Retina (tissue), 1 donor: ENCODE measurements around the gene SLC25A6.
"Not testable (repeated sequence)": the region's sequence is repeated elsewhere in the genome, so short reads cannot be mapped to it uniquely, and the experiment has no call there.

Source experiments
- DNase-seq: peaks from one replicate; pipeline ENCODE4 v3.0.0-alpha.2; 2016

The SLC25A6 gene

DNA sequence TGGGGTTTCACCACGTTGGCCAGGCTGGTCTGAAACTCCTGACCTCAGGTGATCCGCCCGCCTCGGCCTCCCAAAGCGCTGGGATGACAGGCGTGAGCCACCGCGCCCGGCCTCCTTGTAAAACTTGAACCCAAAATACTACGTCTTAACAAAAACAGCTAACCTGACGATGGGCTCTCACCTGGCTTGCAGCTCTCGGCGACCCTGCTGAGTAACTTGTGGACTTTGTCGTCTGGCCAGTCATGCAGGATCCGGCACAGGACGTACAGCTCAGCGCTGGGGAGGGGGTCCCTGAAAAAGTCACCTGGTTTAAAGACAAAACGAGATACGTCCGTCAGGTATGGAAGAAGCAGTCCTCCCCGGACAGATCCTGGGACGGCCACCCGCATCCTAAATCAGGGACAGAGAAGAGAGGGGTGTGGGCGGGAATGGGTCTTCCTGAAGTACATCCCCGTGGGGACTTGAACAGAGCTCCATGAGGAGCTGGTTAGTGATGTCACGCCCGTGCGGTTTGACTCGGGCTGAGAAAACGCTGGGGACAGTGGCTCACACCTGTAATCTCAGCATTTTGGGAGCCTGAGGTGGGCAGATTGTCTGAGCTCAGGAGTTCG is 20.7 kb upstream of the SLC25A6 start:
- DNase-seq, result no peak

DNA sequence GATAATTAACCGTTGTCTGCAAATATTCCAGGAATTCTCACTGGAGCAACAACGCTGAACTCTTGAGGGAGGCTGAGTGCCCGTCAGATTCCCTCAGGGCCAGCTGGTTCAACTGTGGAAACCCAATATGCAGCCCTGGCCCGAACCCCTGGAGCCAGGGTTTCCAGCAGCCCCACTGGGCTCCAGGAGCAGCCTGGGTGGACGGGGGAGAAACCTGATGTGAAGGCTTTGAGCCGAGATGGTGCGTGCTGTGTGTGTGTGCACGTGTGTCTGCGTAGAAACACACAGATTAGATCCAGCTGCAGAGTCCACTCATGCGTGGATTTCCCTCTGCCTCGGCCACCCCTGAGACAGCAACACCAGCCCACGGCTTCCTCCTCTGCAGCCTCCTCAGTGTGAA is 19.4 kb upstream of the SLC25A6 start:
- no peak for DNase-seq

DNA sequence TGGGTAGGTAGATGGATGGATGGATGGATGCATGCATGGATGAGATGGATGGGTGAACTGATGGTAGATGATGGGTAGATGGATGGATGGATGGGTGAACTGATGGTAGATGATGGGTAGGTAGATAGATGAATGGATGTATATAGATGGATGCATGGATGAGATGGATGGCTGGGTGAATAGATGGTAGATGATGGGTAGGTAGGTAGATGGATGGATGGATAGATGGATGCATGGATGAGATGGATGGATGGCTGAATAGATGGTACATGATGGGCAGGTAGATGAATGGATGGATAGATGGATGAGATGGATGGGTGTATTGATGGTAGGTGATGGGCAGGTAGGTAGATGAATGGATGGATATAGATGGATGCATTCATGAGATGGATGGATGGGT is 15.1 kb upstream of the SLC25A6 start:
- no peak for DNase-seq

DNA sequence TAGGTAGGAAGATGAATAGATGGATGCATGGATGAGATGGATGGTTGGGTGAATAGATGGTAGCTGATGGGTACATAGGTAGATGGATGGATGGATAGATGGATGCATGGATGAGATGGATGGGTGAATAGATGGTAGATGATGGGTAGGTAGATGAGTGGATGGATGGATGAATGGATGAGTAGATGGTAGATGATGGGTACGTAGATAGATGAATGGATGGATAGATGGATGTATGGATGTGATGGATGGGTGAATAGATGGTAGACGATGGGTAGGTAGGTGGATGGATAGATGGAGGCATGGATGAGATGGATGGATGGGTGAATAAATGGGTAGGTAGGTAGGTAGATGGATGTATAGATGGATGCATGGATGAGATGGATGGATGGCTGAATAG is 13.9 kb upstream of the SLC25A6 start:
- DNase-seq, result not testable (repeated sequence)

DNA sequence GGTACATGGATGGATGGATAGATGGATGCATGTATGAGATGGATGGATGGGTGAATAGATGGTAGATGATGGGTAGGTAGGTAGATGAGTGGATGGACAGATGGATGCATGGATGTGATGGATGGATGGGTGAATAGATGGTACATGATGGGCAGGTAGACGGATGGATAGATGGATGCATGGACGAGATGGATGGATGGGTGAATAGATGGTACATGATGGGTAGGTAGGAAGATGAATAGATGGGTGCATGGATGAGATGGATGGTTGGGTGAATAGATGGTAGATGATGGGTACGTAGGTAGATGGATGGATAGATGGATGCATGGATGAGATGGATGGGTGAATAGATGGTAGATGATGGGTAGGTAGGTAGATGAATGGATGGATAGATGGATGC is 12.0 kb upstream of the SLC25A6 start:
- not testable (repeated sequence) for DNase-seq

DNA sequence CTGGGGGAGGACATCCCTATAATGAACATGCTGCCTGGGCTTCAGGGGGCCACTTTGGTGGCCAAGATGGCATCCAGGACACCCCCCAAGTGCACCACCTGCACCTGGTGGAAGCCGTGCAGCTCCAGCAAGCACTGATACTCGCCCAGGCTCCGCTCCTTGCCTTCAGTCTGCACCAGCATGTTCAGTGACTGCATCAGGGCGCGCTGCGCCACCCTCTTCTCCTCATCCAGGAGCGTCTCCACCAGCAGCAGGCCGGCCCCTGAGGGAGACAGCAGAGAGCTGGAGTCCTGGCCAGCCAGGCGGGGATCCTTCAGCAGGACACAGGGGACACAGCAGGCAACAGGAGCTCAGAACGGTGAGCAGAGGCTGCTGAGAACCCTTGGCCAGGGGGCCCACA is 11.3 kb upstream of the SLC25A6 start:
- DNase-seq, result no peak

DNA sequence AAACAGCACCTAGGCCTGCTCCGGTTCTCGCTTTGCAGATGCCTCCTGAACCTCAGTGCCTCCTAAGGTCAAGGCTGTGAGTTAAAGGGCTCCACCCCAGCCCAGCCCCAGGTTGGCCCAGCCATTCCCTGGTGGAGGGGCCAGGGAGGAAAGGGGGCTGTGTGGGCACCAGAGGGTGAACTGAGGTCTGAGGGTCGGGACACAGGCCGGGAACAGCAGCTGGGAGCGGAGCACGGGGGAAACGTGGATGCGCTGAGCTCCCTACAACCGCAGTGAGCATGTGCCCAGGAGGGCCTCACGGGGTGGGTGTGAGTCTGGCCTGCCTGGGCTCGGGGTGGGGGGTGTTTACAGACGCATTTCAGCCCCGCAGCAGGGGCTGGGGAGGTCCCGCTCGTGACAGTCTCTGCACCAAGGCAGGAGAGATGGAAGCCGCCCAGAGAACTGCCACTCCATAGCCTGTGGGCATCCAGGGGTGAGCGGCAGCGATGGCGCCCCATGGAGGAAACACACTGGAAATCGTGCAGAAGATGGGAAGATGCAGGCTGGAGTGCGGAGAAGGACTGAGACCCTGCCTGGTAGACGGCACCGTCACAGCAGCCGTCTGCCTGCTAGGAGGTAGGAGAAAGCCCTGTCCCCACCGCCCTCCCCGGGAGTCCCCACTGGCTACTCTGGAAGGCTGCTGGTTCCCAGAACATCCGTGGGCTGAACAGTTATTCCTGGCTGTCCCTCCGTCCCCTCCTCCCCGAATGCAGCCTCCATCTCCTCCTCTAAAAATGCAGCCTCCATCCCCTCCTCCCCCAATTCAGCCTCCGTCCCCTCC is 9.9 kb upstream of the SLC25A6 start:
- DNase-seq, result no peak

DNA sequence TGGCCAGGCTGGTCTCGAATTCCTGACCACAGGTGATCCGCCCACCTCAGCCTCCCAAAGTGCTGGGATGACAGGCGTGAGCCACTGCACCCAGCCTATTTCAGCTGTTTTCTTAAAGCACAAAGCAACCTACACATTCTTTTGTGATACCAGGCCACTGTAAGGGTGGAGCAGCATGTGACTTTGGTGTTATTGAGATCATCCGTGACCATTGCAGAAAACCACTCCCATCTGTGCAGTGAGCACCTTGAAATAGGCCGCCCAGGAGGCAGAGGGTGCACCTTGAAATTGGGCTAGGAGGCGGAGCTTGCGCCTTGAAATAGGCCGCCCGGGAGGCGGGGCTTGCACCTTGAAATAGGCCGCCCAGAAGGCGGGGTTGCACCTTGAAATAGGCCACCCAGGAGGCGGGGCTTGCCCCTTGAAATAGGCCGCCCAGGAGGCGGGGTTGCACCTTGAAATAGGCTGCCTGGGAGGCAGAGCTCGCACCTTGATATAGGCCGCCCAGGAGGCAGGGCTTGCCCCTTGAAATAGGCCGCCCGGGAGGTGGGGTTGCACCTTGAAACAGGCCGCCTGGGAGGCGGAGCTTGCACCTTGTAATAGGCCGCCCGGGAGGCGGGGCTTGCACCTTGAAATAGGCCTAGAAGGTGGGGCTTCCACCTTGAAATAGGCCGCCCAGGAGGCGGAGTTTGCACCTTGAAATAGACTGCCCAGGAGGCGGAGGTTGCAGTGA is 9.0 kb upstream of the SLC25A6 start:
- no peak for DNase-seq

DNA sequence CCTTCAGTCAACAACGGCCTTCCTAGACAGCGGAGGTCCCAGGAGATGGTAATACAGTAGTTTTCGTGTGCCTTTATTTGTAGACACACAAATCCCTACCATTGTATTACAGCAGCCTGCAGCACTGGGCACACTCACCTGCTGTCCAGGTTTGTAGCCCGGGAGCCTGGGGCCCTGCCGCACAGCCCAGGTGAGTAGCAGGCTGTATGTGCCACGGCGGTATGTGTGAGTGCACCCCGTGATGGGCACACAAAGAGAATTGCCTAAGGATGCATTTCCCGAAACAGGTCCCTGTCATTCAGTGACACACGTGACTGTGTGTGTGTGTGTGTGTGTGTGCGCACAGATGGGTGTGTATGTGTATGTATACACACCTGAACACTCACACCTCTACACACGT is 8.1 kb upstream of the SLC25A6 start:
- DNase-seq, result no peak

DNA sequence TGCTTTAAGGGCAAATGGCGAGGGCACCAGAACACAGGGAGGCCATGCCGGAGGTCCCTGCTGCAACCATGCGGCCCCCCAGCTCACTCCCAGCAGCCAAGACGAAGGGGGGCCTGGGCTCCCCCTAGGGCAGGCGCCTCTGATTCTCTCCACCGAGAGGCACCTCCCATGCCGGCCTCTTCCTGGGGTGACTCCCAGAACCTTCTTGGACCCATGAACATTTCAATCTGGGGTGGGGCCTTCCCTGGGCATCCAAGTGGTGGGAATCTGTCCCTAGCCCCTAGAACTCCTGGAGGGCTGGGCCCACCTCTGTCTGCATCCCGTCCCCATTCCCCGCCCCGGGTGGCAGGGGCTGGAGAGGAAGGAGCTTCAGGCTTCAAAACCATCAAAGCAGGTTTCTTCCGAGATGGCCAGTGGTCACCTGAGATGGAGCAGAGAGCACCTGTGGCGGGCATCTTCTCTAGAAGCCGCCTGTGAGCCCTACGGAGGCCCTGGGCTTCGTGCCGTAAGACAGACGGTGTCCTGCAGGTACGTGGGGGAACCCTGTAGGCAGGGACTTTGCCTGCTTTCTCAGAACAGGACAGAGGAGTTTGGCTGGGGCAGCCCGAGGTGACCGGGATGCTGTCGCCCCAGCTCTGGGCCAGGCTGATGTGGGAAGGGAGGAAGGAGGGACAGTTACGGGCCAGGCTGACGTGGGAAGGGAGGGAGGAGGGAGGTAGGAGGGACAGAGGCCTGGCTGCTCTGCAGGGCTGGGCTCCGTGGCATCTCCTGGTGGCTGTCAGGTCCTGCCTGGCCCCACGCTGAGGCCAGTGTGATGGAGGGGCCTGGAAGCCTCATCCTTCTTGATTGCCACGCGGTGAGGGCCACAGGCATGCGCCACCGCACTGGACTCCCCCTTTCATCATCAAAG is 6.8 kb upstream of the SLC25A6 start:
- DNase-seq, result no peak

DNA sequence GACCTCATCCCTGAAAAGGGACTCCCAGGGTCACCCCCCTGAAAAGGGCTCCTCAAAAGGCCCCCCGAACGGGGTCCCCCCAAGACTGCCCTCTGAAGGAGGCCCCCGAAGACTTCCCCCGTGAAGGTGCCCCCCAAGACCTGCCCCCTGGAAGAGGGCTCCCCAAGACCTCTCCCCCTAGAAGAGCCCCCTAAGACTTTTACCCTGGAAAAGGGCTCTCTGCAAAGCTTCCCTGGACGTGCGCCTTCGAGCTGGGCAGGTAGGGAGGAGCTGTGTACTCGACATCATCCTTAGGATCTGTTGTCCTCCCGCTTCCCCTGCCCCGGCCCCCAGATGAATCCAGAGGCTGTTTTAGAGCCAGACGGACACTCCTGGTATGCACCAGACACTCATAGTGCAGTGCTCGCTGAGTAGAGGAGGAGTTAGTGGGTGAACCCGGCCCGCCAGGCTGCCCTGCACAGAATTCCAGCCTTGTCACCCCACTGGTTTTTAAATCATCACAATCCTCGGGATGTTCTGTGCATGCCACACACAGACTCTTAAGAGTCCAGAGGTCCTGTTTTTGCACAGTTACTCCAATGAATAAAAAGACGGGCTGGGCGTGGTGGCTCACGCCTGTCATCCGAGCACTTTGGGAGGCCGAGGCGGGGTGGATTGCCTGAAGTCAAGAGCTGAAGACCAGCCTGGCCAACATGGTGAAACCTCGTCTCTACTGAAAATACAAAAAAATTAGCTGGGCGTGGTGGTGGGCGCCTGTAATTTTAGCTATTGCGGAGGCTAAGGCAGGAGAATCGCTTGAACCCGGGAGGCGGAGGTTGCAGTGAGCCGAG is 5.7 kb upstream of the SLC25A6 start:
- DNase-seq, result no peak

DNA sequence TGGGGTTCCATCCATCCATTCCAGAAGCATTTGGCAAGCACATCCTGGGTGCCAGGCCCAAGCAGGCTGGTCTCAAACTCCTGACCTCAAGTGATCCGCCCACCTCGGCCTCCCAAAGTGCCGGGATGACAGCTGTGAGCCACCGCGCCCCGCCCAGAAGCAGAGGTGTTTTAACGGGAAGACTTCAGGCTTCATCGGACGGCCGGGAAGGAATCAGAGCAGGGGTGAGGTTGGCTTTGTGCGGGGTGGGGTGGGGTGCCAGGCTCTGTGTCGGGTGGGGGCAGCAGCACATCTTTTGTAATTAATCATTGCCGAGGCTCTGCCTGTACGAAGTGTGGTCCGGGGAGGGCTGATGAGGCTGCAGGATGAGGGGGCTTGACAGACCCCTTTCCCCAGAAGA is 5.1 kb upstream of the SLC25A6 start:
- DNase-seq, result no peak

DNA sequence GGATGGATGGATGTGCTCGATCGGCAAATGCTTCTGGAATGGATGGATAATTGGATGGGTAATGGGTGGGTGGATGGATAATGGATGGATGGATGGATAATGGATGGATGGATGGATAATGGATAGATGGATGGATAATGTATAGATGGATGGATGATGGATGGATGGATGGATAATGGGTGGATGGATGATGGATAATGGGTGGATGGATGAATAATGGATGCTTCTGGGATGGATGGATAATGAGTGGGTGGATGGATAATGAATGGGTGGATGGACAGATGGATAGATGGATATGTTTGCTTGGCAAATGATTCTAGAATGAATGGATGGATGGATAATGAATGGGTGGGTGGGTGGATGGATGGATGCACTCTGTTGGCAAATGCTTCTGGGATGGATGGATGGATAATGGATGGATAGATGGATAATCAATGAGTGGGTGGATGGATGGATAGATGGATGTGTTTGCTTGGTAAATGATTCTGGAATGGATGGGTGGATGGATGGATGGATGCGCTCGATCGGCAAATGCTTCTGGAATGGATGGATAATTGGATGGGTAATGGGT is 3.8 kb upstream of the SLC25A6 start:
- DNase-seq, result no peak

DNA sequence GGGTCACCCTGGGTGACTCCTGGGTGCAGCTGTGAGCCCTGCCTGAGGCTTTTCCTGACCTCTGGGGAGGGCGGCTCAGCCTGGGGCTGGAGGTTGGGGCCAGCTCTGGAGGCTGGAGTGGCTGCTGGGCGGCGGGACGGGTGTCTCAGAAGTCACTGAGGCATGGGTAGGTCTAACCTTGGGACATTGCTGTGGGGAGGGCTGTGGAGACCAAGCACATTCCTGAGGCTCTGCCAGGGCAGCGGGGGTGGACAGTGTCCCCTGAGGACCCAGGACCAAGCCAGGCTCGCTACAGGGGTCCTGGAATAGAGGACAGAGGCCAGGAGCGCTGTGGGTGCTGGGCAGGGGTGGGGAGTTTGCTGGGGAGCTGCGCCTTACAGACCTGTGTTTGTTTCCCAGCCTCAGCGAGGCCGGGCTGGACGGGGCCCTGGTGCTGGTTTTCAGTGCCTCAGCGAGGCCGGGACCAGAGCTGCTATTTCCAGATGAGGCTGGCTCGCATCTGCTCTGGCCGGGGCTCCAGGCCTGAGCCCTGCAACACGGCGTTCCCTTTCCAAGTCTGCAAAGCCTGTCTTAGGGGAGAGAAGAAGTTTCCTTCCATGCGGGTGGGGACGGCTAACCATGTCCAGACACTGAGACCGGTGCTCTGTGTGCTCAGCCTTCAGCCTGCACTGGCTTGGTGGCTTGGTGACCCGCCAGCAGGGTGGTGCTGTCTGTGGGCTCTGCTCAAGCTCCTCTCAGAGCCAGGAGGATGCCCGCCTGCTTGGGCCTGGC is 3.0 kb upstream of the SLC25A6 start:
- DNase-seq, result no peak

DNA sequence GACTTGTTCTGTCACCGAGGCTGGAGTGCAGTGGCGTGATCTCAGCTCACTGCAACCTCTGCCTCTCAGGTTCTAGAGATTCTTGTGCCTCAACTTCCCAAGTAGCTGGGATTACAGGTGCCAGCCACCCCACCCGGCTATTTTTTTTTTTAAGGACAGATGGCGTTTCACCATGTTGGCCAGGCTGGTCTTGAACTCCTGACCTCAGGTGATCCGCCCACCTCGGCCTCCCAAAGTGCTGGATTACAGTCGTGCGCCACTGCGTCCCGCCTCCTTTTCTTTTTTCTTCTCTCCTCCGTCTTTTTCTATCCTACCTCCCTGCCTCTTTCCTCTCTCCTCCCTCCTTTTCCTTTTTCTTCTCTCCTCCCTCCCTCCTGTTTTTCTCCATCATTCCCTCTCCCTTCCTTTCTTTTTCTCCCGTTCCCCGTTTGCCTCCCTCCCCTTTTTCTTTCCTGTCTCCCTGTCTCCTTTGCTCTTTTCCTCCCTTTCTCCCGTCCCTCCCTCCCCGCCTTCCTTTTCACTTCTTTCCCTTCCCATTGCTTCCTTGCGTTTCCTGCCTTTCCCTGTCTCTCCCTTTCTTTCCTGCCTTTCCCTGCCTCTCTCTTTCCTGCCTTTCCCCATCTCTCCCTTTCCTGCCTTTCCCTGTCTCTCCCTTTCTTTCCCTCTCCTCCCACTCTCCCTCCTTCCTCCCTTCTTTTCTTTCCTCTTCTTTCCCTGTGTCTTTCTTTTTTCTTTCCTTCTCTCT is 2.1 kb upstream of the SLC25A6 start:
- DNase-seq, result no peak

DNA sequence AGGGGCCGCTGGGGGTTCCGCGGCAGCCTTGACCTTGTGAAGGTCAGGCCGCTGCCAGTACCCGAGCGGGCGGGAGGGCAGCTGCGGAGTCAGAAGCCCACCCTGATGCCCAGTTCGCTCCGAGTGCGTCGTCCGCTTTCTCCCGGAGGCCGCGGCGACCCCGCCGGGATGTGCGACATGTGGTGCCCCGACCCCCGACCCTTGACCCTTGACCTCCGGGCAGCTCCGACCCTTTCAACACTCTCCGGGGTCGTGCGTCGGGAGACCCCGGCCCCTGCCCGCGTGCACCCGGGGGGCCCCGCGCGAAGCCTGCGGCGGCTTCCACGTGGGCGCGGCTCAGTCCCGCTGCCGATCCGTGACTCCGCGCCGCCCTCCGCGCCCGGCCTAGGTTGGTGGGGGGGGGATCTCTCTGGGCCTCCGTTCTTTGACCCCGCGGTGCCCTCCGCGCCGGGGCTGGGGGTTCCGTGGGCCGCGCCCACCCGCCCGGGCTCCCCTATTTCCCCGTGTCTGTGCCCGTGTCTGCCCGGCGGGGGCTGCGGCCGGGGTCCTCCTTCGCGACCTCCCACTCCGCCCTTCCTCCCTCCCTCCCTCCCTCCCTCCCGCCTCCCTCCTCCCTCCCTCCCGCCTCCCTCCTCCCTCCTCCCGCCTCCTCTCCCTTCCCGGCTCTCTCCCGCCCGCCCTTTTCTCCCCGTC is 609 bp upstream of the SLC25A6 start:
- no peak for DNase-seq

DNA sequence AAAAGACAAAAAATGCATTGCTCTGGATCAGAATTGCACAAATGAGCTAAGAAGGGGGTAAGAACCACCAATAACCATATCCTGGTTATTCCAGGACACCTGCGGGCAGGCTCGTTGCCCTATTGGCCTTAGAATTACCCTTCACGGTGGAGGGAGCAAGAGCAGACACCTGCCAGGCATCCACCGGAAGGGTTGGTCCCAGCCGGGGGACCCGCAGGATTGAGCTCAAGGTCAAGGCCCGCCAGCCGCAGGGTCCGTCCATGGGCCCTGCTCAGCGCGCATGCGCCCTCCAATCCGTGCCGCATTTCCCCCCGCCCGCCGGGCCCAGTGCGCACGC is 575 bp downstream of the SLC25A6 start:
- DNase-seq, result no peak

DNA sequence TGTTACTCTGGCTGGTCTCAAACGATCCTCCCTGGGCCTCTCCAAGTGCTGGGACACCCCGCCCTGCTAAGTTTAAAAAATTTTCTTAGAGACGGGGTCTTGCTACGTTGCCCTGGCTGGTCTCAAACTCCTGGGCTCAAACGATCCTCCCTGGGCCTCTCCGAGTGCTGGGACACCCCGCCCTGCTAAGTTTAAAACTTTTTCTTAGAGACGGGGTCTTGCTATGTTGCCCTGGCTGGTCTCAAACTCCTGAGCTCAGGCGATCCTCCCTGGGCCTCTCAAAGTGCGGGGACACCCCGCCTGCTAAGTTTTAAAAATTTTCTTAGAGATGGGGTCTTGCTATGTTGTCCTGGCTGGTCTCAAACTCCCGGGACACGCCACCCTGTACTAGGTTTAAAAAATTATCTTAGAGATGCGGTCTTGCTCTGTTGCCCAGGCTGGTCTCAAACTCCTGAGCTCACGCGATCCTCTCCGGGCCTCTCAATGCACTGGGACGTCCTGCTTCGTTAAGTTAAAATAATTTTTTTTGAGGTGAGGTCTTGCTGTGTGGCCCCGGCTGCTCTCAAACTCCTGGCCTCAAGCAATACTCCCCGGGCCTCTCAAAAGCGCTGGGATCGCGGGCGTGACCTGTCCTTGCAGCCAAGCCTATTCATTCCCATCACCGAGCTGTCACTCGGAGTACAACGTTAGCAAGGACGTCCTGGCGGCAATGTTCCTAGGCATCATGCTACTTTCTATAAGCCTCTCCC is 1.1 kb downstream of the SLC25A6 start:
- no peak for DNase-seq

DNA sequence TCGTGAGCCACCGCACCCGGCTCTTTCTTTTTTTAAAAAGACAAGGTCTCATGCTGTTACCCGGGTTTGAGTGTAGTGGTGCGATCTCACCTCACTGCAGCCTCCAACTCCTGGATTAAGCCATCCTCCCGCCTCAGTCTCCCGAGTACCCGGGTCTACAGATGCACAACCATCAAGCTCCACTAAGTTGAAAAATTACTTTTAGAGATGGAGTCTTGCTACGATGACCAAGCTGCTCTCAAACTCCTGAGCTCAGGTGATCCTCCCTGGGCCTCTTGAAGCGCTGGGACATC is 2.0 kb downstream of the SLC25A6 start:
- no peak for DNase-seq
